ENCODE measurements around the gene DCTN3. TPM values are rescaled to one million over a fixed set of nuclear protein-coding genes. Genes with fewer than 3 reads are reported as not detected.
A peak's percentile ranks its signal among the peaks of the same experiment; 100 is the strongest.

Gene DCTN3
- total and polyA plus RNA-seq, 2 donors (not counting 3 experiments of a cell fraction or from before 2014, with no cell fraction given): 91.0 to 170 TPM

- H3K9me1 ChIP-seq (replicated peaks; ENCODE audit: control insufficient read depth, extremely low read depth, insufficient read depth, low read length): no peaks in the 10 kb centered on the region
- H4K20me1 ChIP-seq (replicated peaks; ENCODE audit: control insufficient read depth, extremely low read depth, insufficient read depth, low read length): no peaks in the 10 kb centered on the region
- FAIRE-seq: peak; percentile 92
- DNase-seq (ENCODE audit: low read depth, low spot score): peak; percentile 72
- BruUV-seq (replicated peaks): no TSS peak
- POLR2A ChIA-PET: interaction anchor here (1.5 kb wide), 1 partner anchor 22 kb away, joined by 3 read pairs; no protein-coding TSS in a partner anchor
- H3K4me2 ChIP-seq (ENCODE audit: insufficient read depth, low read length): peak overlapping the region; percentile 71
- H3K27me3 ChIP-seq (ENCODE audit: control insufficient read depth in 2 of 2, insufficient read depth in 2 of 2, low read length in 2 of 2): no peaks in the 10 kb centered on the region
- peaks cover 0 to 12% of the 10 kb centered on the region in 2 experiments for H3K36me3 ChIP-seq (ENCODE audit: control insufficient read depth in 2 of 2, extremely low read depth in 1 of 2, insufficient read depth in 2 of 2, low read length in 2 of 2)
- no peak overlapping the region for H3K27ac ChIP-seq (ENCODE audit: insufficient read depth, low read depth, low read length)
- H2AFZ ChIP-seq (ENCODE audit: low read depth, low read length): peak overlapping the region; percentile 94
- TF ChIP-seq MYC (IDR thresholded peaks at IDR 0.05; ENCODE audit: low read depth, low read length) (no peak), CTCF (IDR thresholded peaks at IDR 0.05; ENCODE audit: extremely low read depth in 1 of 2, insufficient read depth in 1 of 2, low read depth in 1 of 2, low read length in 2 of 2) (peak; percentile 83 to 94), GATA2 (IDR thresholded peaks at IDR 0.05; ENCODE audit: insufficient read depth, insufficient read length, low read depth, low read length) (no peak), POLR2AphosphoS5 (IDR thresholded peaks at IDR 0.05; ENCODE audit: insufficient read depth, low read depth, low read length) (peak; percentile 25), JUN (IDR thresholded peaks at IDR 0.05; ENCODE audit: borderline replicate concordance, insufficient read depth, insufficient read length, low read depth) (no peak), EZH2 (IDR thresholded peaks at IDR 0.05; ENCODE audit: borderline replicate concordance, low read depth, low read length, severe bottlenecking) (no peak)
- CTCF ChIA-PET: interaction anchor here (0.6 to 7.1 kb wide), 13 partner anchors 7 to 90 kb away, joined by 3 to 130 read pairs (median 4); partner anchors contain the start of genes DCTN3 and SIGMAR1
- intact Hi-C loops (cut with micrococcal nuclease) (loop anchor here (1.0 to 5.0 kb wide), 3 partner anchors 21 to 156 kb away; partner anchors contain the start of genes DNAI1 and FAM219A), dilution Hi-C loops (cut with MboI; ENCODE audit: extremely low pct_ligation_motif_present, low sequenced_read_pairs) (no loop called here)
- H3K4me1 ChIP-seq (ENCODE audit: control insufficient read depth, extremely low read depth, insufficient read depth, low read length): peaks cover 13% of the 10 kb centered on the region
- no peaks in the 10 kb centered on the region for H3K9me3 ChIP-seq (replicated peaks; ENCODE audit: control insufficient read depth, insufficient read depth, low read length)
- H3K9ac ChIP-seq (replicated peaks; ENCODE audit: extremely low read depth, insufficient read depth, low read length): peak overlapping the region; percentile 93
- peak overlapping the region; percentile 21 to 79 (median 41) for H3K4me3 ChIP-seq (replicated peaks in 1 of 3; ENCODE audit: insufficient read depth in 1 of 3, low read depth in 1 of 3, low read length in 3 of 3)
- H3K79me2 ChIP-seq (ENCODE audit: control insufficient read depth, insufficient read depth, low read length): peaks cover 2% of the 10 kb centered on the region
Observed at GRCh38 chr9:34612788-34613390, 7.4 kb downstream of the DCTN3 start.
